ENCODE measurements around the gene EBP. TPM values are rescaled to one million over a fixed set of nuclear protein-coding genes. Genes with fewer than 3 reads are reported as not detected.

EBP gene
- total and polyA plus RNA-seq, 9 of the 15 experiments (the other 6 are each of a cell fraction or from before 2014, with no cell fraction given): 228 to 987 (median 274) TPM

DNA sequence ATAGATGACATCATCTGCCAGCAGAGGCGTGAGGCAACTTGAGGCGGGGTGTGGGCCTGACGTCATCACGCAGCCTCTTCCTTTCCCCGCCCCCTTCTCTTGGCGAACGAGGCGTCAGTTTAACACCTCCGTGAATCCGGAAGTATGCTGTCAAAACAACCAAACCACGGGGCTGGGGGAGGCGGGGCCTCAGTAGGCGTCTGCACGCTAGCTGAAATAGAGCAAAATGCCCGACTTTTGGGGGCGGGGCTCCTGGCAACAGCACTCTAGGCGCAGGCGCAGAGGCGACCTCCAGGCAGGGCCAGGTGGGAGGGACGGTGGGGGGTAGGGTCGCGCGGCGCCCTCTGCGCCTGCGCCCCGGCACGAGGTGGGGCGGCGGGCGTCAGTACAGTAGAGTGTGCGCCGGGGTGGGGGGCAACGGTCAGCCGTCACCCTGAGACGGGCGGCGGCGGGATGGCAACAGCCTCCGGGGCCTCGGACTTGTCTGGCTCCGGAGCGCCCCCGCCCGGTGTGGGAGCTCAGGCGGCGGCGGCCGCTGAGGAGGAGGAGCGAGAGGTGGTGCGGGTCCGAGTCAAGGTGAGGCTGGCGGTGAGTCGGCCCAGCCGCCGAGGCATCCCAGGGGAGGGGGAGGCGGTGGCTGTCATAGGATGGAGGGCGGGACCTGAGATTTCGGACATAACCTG, 17.9 kb downstream of the EBP start, which contains the start of gene TBC1D25 (continued):
- TF ChIP-seq, protein P1, sequence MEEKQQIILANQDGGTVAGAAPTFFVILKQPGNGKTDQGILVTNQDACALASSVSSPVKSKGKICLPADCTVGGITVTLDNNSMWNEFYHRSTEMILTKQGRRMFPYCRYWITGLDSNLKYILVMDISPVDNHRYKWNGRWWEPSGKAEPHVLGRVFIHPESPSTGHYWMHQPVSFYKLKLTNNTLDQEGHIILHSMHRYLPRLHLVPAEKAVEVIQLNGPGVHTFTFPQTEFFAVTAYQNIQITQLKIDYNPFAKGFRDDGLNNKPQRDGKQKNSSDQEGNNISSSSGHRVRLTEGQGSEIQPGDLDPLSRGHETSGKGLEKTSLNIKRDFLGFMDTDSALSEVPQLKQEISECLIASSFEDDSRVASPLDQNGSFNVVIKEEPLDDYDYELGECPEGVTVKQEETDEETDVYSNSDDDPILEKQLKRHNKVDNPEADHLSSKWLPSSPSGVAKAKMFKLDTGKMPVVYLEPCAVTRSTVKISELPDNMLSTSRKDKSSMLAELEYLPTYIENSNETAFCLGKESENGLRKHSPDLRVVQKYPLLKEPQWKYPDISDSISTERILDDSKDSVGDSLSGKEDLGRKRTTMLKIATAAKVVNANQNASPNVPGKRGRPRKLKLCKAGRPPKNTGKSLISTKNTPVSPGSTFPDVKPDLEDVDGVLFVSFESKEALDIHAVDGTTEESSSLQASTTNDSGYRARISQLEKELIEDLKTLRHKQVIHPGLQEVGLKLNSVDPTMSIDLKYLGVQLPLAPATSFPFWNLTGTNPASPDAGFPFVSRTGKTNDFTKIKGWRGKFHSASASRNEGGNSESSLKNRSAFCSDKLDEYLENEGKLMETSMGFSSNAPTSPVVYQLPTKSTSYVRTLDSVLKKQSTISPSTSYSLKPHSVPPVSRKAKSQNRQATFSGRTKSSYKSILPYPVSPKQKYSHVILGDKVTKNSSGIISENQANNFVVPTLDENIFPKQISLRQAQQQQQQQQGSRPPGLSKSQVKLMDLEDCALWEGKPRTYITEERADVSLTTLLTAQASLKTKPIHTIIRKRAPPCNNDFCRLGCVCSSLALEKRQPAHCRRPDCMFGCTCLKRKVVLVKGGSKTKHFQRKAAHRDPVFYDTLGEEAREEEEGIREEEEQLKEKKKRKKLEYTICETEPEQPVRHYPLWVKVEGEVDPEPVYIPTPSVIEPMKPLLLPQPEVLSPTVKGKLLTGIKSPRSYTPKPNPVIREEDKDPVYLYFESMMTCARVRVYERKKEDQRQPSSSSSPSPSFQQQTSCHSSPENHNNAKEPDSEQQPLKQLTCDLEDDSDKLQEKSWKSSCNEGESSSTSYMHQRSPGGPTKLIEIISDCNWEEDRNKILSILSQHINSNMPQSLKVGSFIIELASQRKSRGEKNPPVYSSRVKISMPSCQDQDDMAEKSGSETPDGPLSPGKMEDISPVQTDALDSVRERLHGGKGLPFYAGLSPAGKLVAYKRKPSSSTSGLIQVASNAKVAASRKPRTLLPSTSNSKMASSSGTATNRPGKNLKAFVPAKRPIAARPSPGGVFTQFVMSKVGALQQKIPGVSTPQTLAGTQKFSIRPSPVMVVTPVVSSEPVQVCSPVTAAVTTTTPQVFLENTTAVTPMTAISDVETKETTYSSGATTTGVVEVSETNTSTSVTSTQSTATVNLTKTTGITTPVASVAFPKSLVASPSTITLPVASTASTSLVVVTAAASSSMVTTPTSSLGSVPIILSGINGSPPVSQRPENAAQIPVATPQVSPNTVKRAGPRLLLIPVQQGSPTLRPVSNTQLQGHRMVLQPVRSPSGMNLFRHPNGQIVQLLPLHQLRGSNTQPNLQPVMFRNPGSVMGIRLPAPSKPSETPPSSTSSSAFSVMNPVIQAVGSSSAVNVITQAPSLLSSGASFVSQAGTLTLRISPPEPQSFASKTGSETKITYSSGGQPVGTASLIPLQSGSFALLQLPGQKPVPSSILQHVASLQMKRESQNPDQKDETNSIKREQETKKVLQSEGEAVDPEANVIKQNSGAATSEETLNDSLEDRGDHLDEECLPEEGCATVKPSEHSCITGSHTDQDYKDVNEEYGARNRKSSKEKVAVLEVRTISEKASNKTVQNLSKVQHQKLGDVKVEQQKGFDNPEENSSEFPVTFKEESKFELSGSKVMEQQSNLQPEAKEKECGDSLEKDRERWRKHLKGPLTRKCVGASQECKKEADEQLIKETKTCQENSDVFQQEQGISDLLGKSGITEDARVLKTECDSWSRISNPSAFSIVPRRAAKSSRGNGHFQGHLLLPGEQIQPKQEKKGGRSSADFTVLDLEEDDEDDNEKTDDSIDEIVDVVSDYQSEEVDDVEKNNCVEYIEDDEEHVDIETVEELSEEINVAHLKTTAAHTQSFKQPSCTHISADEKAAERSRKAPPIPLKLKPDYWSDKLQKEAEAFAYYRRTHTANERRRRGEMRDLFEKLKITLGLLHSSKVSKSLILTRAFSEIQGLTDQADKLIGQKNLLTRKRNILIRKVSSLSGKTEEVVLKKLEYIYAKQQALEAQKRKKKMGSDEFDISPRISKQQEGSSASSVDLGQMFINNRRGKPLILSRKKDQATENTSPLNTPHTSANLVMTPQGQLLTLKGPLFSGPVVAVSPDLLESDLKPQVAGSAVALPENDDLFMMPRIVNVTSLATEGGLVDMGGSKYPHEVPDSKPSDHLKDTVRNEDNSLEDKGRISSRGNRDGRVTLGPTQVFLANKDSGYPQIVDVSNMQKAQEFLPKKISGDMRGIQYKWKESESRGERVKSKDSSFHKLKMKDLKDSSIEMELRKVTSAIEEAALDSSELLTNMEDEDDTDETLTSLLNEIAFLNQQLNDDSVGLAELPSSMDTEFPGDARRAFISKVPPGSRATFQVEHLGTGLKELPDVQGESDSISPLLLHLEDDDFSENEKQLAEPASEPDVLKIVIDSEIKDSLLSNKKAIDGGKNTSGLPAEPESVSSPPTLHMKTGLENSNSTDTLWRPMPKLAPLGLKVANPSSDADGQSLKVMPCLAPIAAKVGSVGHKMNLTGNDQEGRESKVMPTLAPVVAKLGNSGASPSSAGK (IDR thresholded peaks at IDR 0.05): peak; percentile 68
- TF ChIP-seq CBFA2T3 (IDR thresholded peaks at IDR 0.05) (no peak), TRIM24 (IDR thresholded peaks at IDR 0.05) (no peak), CHD2 (IDR thresholded peaks at IDR 0.05; ENCODE audit: low read depth, low read length) (no peak), NCOA1 (IDR thresholded peaks at IDR 0.05; ENCODE audit: low read depth) (peak; percentile 91), SRSF9 (IDR thresholded peaks at IDR 0.05; ENCODE audit: borderline replicate concordance, low read depth, low read length) (no peak), SP1 (CRISPR knock-in tag; IDR thresholded peaks at IDR 0.05) (peak; percentile 52; the same call in 1 of the 2 replicates), PML (IDR thresholded peaks at IDR 0.05; ENCODE audit: low read length) (no peak), PHB2 (IDR thresholded peaks at IDR 0.05; ENCODE audit: low read depth) (no peak), SAP30 (IDR thresholded peaks at IDR 0.05; ENCODE audit: borderline replicate concordance, insufficient read depth, low read depth, low read length, poor library complexity, severe bottlenecking) (no peak), BACH1 (tag; IDR thresholded peaks at IDR 0.05) (no peak)
- TF ChIP-seq, protein P2, sequence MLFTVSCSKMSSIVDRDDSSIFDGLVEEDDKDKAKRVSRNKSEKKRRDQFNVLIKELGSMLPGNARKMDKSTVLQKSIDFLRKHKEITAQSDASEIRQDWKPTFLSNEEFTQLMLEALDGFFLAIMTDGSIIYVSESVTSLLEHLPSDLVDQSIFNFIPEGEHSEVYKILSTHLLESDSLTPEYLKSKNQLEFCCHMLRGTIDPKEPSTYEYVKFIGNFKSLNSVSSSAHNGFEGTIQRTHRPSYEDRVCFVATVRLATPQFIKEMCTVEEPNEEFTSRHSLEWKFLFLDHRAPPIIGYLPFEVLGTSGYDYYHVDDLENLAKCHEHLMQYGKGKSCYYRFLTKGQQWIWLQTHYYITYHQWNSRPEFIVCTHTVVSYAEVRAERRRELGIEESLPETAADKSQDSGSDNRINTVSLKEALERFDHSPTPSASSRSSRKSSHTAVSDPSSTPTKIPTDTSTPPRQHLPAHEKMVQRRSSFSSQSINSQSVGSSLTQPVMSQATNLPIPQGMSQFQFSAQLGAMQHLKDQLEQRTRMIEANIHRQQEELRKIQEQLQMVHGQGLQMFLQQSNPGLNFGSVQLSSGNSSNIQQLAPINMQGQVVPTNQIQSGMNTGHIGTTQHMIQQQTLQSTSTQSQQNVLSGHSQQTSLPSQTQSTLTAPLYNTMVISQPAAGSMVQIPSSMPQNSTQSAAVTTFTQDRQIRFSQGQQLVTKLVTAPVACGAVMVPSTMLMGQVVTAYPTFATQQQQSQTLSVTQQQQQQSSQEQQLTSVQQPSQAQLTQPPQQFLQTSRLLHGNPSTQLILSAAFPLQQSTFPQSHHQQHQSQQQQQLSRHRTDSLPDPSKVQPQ (CRISPR knock-in tag; IDR thresholded peaks at IDR 0.05; ENCODE audit: borderline replicate concordance): no peak
- TF ChIP-seq, protein P3, sequence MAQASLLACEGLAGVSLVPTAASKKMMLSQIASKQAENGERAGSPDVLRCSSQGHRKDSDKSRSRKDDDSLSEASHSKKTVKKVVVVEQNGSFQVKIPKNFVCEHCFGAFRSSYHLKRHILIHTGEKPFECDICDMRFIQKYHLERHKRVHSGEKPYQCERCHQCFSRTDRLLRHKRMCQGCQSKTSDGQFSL (CRISPR knock-in tag; IDR thresholded peaks at IDR 0.05): no peak
- TF ChIP-seq, protein P3 (tag; IDR thresholded peaks at IDR 0.05): no peak
